ENCODE measurements around the gene ZDHHC24. TPM values are rescaled to one million over a fixed set of nuclear protein-coding genes. Genes with fewer than 3 reads are reported as not detected.

The ZDHHC24 gene
- total RNA-seq, 1 donor from 2014 or later: 18.0 TPM

DNA sequence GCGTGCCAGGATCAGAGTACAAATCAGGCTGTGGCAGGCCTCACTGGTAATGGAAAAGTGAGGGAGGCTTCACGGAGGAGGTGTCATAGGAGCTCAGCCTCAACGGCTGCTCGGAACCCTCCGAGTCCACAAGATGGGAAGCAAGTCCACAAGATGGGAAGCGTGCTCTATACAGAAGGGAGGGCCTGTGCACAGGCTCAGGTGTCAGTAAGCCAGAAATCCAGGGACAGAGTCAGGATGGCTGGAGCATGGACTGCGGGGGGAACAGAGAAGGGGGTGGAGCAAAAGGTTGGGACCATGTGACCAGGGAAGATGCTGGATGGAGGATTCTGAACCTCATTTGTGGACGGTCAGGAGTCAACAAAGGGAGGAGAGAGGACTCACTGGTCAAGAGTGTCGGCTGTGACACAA, 69.0 kb downstream of the ZDHHC24 start:
- no peak overlapping the region for H3K4me3 ChIP-seq
- H3K9me3 ChIP-seq: no peaks in the 10 kb centered on the region
- peaks cover 29 to 41% of the 10 kb centered on the region in 2 donors for H3K36me3 ChIP-seq
- TF ChIP-seq, protein P1, sequence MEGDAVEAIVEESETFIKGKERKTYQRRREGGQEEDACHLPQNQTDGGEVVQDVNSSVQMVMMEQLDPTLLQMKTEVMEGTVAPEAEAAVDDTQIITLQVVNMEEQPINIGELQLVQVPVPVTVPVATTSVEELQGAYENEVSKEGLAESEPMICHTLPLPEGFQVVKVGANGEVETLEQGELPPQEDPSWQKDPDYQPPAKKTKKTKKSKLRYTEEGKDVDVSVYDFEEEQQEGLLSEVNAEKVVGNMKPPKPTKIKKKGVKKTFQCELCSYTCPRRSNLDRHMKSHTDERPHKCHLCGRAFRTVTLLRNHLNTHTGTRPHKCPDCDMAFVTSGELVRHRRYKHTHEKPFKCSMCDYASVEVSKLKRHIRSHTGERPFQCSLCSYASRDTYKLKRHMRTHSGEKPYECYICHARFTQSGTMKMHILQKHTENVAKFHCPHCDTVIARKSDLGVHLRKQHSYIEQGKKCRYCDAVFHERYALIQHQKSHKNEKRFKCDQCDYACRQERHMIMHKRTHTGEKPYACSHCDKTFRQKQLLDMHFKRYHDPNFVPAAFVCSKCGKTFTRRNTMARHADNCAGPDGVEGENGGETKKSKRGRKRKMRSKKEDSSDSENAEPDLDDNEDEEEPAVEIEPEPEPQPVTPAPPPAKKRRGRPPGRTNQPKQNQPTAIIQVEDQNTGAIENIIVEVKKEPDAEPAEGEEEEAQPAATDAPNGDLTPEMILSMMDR (IDR thresholded peaks at IDR 0.05): no peak
- no peak overlapping the region for H3K27ac ChIP-seq
- peaks cover 0 to 13% of the 10 kb centered on the region in 2 donors for H3K4me1 ChIP-seq
- no peaks in the 10 kb centered on the region for H3K27me3 ChIP-seq
- intact Hi-C loops (cut with DNase I): no loop called here
- no peak for DNase-seq (ENCODE audit: low spot score in 2 of 2)

- no peaks in the 10 kb centered on the region for H3K27me3 ChIP-seq
- peaks cover 31 to 45% of the 10 kb centered on the region in 2 donors for H3K36me3 ChIP-seq
- intact Hi-C loops (cut with DNase I): no loop called here
- H3K4me1 ChIP-seq: peaks cover 0 to 13% of the 10 kb centered on the region in 2 donors
- TF ChIP-seq, protein P1 (IDR thresholded peaks at IDR 0.05): no peak
- DNase-seq (ENCODE audit: low spot score in 2 of 2): no peak
- no peak overlapping the region for H3K27ac ChIP-seq
- H3K4me3 ChIP-seq: no peak overlapping the region
- no peaks in the 10 kb centered on the region for H3K9me3 ChIP-seq
Measured at GRCh38 chr11:66476173-66476840, 69.5 kb downstream of the ZDHHC24 start.

DNA sequence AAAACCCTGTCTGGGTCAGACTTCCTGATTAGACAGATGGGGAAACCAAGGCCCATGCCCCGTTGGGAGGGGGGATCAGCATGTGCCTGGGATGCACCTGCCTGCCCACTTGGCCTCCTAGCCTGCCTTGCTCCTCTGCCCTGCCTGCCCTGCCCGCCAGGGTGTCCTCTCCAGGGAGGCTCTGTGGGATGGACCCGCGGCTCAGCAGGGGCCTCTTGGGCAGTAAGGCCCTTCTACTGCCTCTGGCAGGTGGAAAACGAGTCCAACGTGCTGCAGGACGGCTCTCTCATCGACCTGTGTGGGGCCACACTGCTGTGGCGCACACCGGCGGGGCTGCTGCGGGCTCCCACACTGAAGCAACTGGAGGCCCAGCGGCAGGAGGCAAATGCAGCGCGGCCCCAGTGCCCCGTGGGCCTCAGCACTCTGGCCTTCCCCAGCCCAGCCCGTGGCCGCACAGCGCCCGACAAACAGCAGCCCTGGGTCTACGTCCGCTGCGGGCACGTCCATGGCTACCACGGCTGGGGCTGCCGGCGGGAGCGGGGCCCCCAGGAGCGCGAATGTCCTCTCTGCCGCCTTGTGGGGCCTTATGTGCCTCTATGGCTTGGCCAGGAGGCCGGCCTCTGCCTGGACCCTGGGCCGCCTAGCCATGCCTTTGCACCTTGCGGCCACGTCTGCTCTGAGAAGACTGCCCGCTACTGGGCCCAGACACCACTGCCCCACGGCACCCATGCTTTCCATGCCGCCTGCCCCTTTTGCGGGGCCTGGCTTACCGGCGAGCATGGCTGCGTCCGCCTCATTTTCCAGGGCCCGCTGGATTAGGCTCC, 70.3 kb downstream of the ZDHHC24 start:
- Histone ChIP-seq H3K4me1 (peaks cover 0 to 8% of the 10 kb centered on the region in 2 donors), H3K27ac (no peak overlapping the region), H3K27me3 (no peaks in the 10 kb centered on the region), H3K4me3 (no peak overlapping the region), H3K9me3 (no peaks in the 10 kb centered on the region), H3K36me3 (peaks cover 34 to 50% of the 10 kb centered on the region in 2 donors)
- intact Hi-C loops (cut with DNase I): no loop called here
- TF ChIP-seq, protein P1 (IDR thresholded peaks at IDR 0.05): no peak
- DNase-seq (ENCODE audit: low spot score in 2 of 2): no peak

- DNase-seq (ENCODE audit: low spot score in 2 of 2): no peak
- TF ChIP-seq, protein P1 (IDR thresholded peaks at IDR 0.05): no peak
- Histone ChIP-seq H3K36me3 (peaks cover 34 to 53% of the 10 kb centered on the region in 2 donors), H3K27me3 (no peaks in the 10 kb centered on the region), H3K4me3 (no peak overlapping the region), H3K9me3 (no peaks in the 10 kb centered on the region), H3K4me1 (peaks cover 0 to 4% of the 10 kb centered on the region in 2 donors), H3K27ac (no peak overlapping the region)
- intact Hi-C loops (cut with DNase I): no loop called here
Measured at GRCh38 chr11:66473608-66474515, 72.0 kb downstream of the ZDHHC24 start.

GRCh38 chr11:66473167-66473566, 72.7 kb downstream of the ZDHHC24 start:
- no peaks in the 10 kb centered on the region for H3K9me3 ChIP-seq
- TF ChIP-seq, protein P1 (IDR thresholded peaks at IDR 0.05): no peak
- H3K36me3 ChIP-seq: peaks cover 34 to 53% of the 10 kb centered on the region in 2 donors
- intact Hi-C loops (cut with DNase I): no loop called here
- H3K27ac ChIP-seq: no peak overlapping the region
- no peak for DNase-seq (ENCODE audit: low spot score in 2 of 2)
- H3K4me1 ChIP-seq: no peaks in the 10 kb centered on the region
- H3K4me3 ChIP-seq: no peak overlapping the region
- H3K27me3 ChIP-seq: no peaks in the 10 kb centered on the region

Measured in ascending aorta (tissue), 2 donors.